HepG2 (cell line): Measurements from ENCODE around the gene MAGEB4. TPM values are rescaled to one million over a fixed set of nuclear protein-coding genes. Genes with fewer than 3 reads are reported as not detected.
"Not testable (repeated sequence)": the region's sequence is repeated elsewhere in the genome, so short reads cannot be mapped to it uniquely, and the experiment has no call there.

Experiments
- ATAC-seq: fragments of 200-7000 bp; cut with Tn5 transposase; 3 replicates; pipeline ENCODE4 v1.9.1; 2020; ENCODE audit warnings: mild to moderate bottlenecking, moderate library complexity
- Bru-seq: library from RNA; stranded (reverse); fragments of 400-500 nt; gene quantifications from one replicate; lab custom pipeline; 2021; lab: Mats Ljungman, UMichigan
- BruChase-seq, 2 experiments: library from RNA; stranded (reverse); fragments of 400-500 nt; gene quantifications; one replicate each; lab custom pipeline; 2021; lab: Mats Ljungman, UMichigan
- BruUV-seq: library from RNA; stranded (reverse); fragments of 400-500 nt; replicated peaks from 2 replicates; lab custom pipeline; 2021; lab: Mats Ljungman, UMichigan
- CTCF ChIA-PET: fragments of 300-600 bp; formaldehyde crosslinking; extraction: SDS; loops from one replicate; lab custom pipeline; 2021; ENCODE audit warnings: low total read pairs, inconsistent platforms, low intra/inter-chr PET ratio; lab: Yijun Ruan, JAX
- POLR2A ChIA-PET: fragments of 350-600 bp; sonication (Branson Sonifier 250); formaldehyde crosslinking; loops from one replicate; lab custom pipeline; 2020; ENCODE audit warnings: antibody characterized with exemption, inconsistent platforms; lab: Yijun Ruan, JAX
- DNase-seq: peaks from one replicate; pipeline ENCODE4 v3.0.0-alpha.2; 2015; ENCODE audit warnings: low spot score
- FAIRE-seq: peaks from 3 replicates; lab custom pipeline; 2011; peaks lifted over from hg19 to GRCh38; lab: Jason Lieb, UNC
- H2AFZ ChIP-seq: one replicate; pipeline ENCODE4 v1.6.1; 2011; ENCODE audit warnings: low read length, inconsistent platforms
- H3K27ac ChIP-seq: fragments of 300-600 bp; 3 replicates; pipeline ENCODE4 v1.8.0; 2011; ENCODE audit warnings: mixed run types, mild to moderate bottlenecking, mixed read lengths, low read length, inconsistent platforms; ENCODE audit not compliant: insufficient read depth; ENCODE audit errors: extremely low read length
- H3K27me3 ChIP-seq, 2 experiments: fragments of 200-600 bp in 1 of 2; 2 replicates in 1 of 2; 3 replicates in 1 of 2; pipeline versions ENCODE4 v1.6.0 to v1.8.0; 2011; ENCODE audit warnings: low read length in 2 of 2, mild to moderate bottlenecking in 2 of 2, moderate library complexity in 2 of 2, inconsistent platforms in 1 of 2; ENCODE audit not compliant: insufficient read depth in 2 of 2, control insufficient read depth in 1 of 2
- H3K36me3 ChIP-seq, 2 experiments: fragments of 200-600 bp in 1 of 2; replicated peaks in 1 of 2; 2 replicates in 1 of 2; 3 replicates in 1 of 2; pipeline versions ENCODE4 v1.5.1 to v1.8.0; 2011; ENCODE audit warnings: low read length in 2 of 2, inconsistent platforms in 1 of 2; ENCODE audit not compliant: insufficient read depth in 2 of 2, control insufficient read depth in 1 of 2
- H3K4me1 ChIP-seq: 2 replicates; pipeline ENCODE4 v1.5.1; 2012; ENCODE audit warnings: low read length, inconsistent platforms; ENCODE audit not compliant: insufficient read depth
- H3K4me2 ChIP-seq: 2 replicates; pipeline ENCODE4 v1.6.0; 2011; ENCODE audit warnings: low read depth, low read length, inconsistent platforms
- H3K4me3 ChIP-seq, 3 experiments: fragments of 200-600 bp in 1 of 3; sonication (generic), shearing (Covaris generic) in 1 of 3; replicated peaks in 1 of 3; 2 replicates each; pipeline ENCODE4 v1.5.1; 2011 to 2016; ENCODE audit warnings: low read length in 3 of 3, inconsistent platforms in 2 of 3, low read depth in 2 of 3, mild to moderate bottlenecking in 2 of 3, control low read depth in 1 of 3, mixed read lengths in 1 of 3; ENCODE audit not compliant: insufficient read depth in 1 of 3
- H3K79me2 ChIP-seq: one replicate; pipeline ENCODE4 v1.6.1; 2011; ENCODE audit warnings: low read length, inconsistent platforms; ENCODE audit not compliant: insufficient read depth
- H3K9ac ChIP-seq: 2 replicates; pipeline ENCODE4 v1.6.0; 2011; ENCODE audit warnings: mild to moderate bottlenecking, low read depth, low read length, inconsistent platforms; ENCODE audit not compliant: insufficient read depth
- H3K9me3 ChIP-seq: 2 replicates; pipeline ENCODE4 v1.5.1; 2012; ENCODE audit warnings: mild to moderate bottlenecking, low read length
- H4K20me1 ChIP-seq: 2 replicates; pipeline ENCODE4 v1.6.0; 2011; ENCODE audit warnings: inconsistent platforms, mild to moderate bottlenecking, low read length, moderate library complexity; ENCODE audit not compliant: insufficient read depth
- ARID3A ChIP-seq: IDR thresholded peaks from 2 replicates; pipeline ENCODE4 v1.6.1; 2012; ENCODE audit warnings: low read depth, low read length, improper control_type of control experiment
- NR2F2 ChIP-seq: IDR thresholded peaks from 2 replicates; pipeline ENCODE4 v1.6.1; 2012; ENCODE audit warnings: low read depth, inconsistent platforms, borderline replicate concordance
- RXRA ChIP-seq: sonication (generic); formaldehyde crosslinking; IDR thresholded peaks from 2 replicates; pipeline ENCODE4 v1.5.1; 2020; ENCODE audit warnings: missing genetic modification reagents
- SRSF9 ChIP-seq: fragments of 200-400 bp; formaldehyde crosslinking; IDR thresholded peaks from 2 replicates; pipeline ENCODE4 v1.6.1; 2018; ENCODE audit warnings: borderline replicate concordance, mild to moderate bottlenecking, low read depth, low read length; ENCODE audit not compliant: insufficient read depth, poor library complexity, severe bottlenecking
- ZNF138 ChIP-seq: sonication (generic); formaldehyde crosslinking; IDR thresholded peaks from 2 replicates; pipeline ENCODE4 v1.5.0; 2020; ENCODE audit warnings: mild to moderate bottlenecking, low read depth, missing genetic modification reagents
- ZNF251 ChIP-seq: sonication (generic); formaldehyde crosslinking; IDR thresholded peaks from 2 replicates; pipeline ENCODE4 v1.9.0; 2021; ENCODE audit warnings: mild to moderate bottlenecking, missing genetic modification reagents
- ZNF260 ChIP-seq: sonication (generic); formaldehyde crosslinking; IDR thresholded peaks from 2 replicates; pipeline ENCODE4 v1.4.0; 2020; ENCODE audit warnings: missing genetic modification reagents, low read depth, mild to moderate bottlenecking, borderline replicate concordance
- ZNF280B ChIP-seq: sonication (generic); formaldehyde crosslinking; IDR thresholded peaks from 2 replicates; pipeline ENCODE4 v1.5.0; 2020; ENCODE audit warnings: missing genetic modification reagents, mild to moderate bottlenecking, borderline replicate concordance
- ZNF33A ChIP-seq: sonication (generic); formaldehyde crosslinking; IDR thresholded peaks from 2 replicates; pipeline ENCODE4 v1.5.1; 2020; ENCODE audit warnings: missing genetic modification reagents, mild to moderate bottlenecking, moderate library complexity, borderline replicate concordance
- ZNF674 ChIP-seq: sonication (generic); formaldehyde crosslinking; IDR thresholded peaks from 2 replicates; pipeline ENCODE4 v1.5.0; 2020; ENCODE audit warnings: low read depth, mild to moderate bottlenecking, missing genetic modification reagents
- WGBS: methylation state at CpG from one replicate; pipeline ENCODE4 v1.1.6; 2017; ENCODE audit warnings: low lambda C conversion rate; 5-methylcytosine and 5-hydroxymethylcytosine counted together
- in situ Hi-C: cut with HindIII; loops from 2 replicates; pipeline ENCODE4 v1.10.0; 2017; ENCODE audit warnings: low pct_unique_long_range_greater_than_20kb; ENCODE audit not compliant: extremely low pct_ligation_motif_present
- intact Hi-C: fragments of 100-400 bp; cut with micrococcal nuclease; formaldehyde crosslinking; loops from one replicate; pipeline ENCODE4 v1.10.0; 2022; ENCODE audit not compliant: unreplicated experiment
- long read RNA-seq, 2 experiments: library from RNA in 1 of 2; library from polyadenylated mRNA in 1 of 2; stranded (forward) in 1 of 2; unstranded in 1 of 2; transcript quantifications; one replicate each; pipeline ENCODE4 v2.0.0, GENCODE V29; 2019 to 2022
- polyA minus RNA-seq, 3 experiments: library from RNA; depleted of rRNA, polyadenylated mRNA; stranded (reverse); fragments of >200 nt; gene quantifications; 2 replicates each; pipeline ENCODE4 v1.2.3, GENCODE V29; 2011; ENCODE audit warnings: low replicate concordance in 1 of 3
- polyA plus RNA-seq, 8 experiments: library from polyadenylated mRNA; depleted of rRNA in 3 of 8; stranded (reverse) in 7 of 8; unstranded in 1 of 8; fragments of >200 nt; fragmentation: Illumina TruSeq in 4 of 8; extraction: Trizol in 4 of 8; gene quantifications; 2 replicates each; pipeline versions ENCODE4 v1.2.1 to v1.2.3, GENCODE V29; 2011 to 2016; ENCODE audit warnings: low read depth in 4 of 8, missing spikeins in 1 of 8, mixed read lengths in 1 of 8; ENCODE audit not compliant: insufficient read depth in 1 of 8
- total RNA-seq, 5 experiments: library from RNA; depleted of rRNA; stranded (reverse); fragments of >200 nt; fragmentation: Illumina TruSeq; extraction: Trizol; gene quantifications; 2 replicates each; pipeline ENCODE4 v1.2.3, GENCODE V29; 2016; ENCODE audit warnings: low read depth in 1 of 5

MAGEB4 gene
- total RNA-seq (2016; rRNA removed; fragmentation: Illumina TruSeq; extraction: Trizol) (not detected in 2 replicates), polyA plus RNA-seq (2011; rRNA removed) (not detected in 2 replicates), polyA minus RNA-seq (2011; rRNA and poly(A)+ RNA removed; ENCODE audit: low replicate concordance) (not detected in 2 replicates), Bru-seq, nascent RNA (not detected), BruChase-seq, experiment 1, labeled RNA remaining after a 6-hour chase (not detected), BruChase-seq, experiment 2, labeled RNA remaining after a 2-hour chase (not detected)
- not detected in 2 replicates for total RNA-seq (2016; cell fraction: cytosol; rRNA removed; fragmentation: Illumina TruSeq; extraction: Trizol; ENCODE audit: low read depth)
- not detected in 2 replicates for total RNA-seq (2016; cell fraction: insoluble cytoplasmic fraction; rRNA removed; fragmentation: Illumina TruSeq; extraction: Trizol)
- total RNA-seq (2016; cell fraction: membrane; rRNA removed; fragmentation: Illumina TruSeq; extraction: Trizol) = not detected in 2 replicates
- not detected in 2 replicates for total RNA-seq (2016; cell fraction: nucleus; rRNA removed; fragmentation: Illumina TruSeq; extraction: Trizol)
- polyA plus RNA-seq (2011; cell fraction: cytosol; rRNA removed) = not detected in 2 replicates
- polyA plus RNA-seq (2011; cell fraction: nucleus; rRNA removed) = not detected in 2 replicates
- not detected in 2 replicates for polyA plus RNA-seq (2012)
- not detected in 2 replicates for polyA plus RNA-seq (2016; cell fraction: cytosol; fragmentation: Illumina TruSeq; extraction: Trizol; ENCODE audit: low read depth)
- polyA plus RNA-seq (2016; cell fraction: insoluble cytoplasmic fraction; fragmentation: Illumina TruSeq; extraction: Trizol; ENCODE audit: low read depth) = not detected in 2 replicates
- polyA plus RNA-seq (2016; cell fraction: membrane; fragmentation: Illumina TruSeq; extraction: Trizol; ENCODE audit: low read depth) = not detected in 2 replicates
- not detected in 2 replicates for polyA plus RNA-seq (2016; cell fraction: nucleus; fragmentation: Illumina TruSeq; extraction: Trizol; ENCODE audit: insufficient read depth, low read depth)
- polyA minus RNA-seq (2011; cell fraction: cytosol; rRNA and poly(A)+ RNA removed) = not detected in 2 replicates
- polyA minus RNA-seq (2011; cell fraction: nucleus; rRNA and poly(A)+ RNA removed) = not detected in 2 replicates
- long read RNA-seq, experiment 1 = 0 reads
- long read RNA-seq, experiment 2 = 0 reads

GRCh38 chrX:30241724-30242415, at the start of gene MAGEB4:
Gene MAGEB4 (plus strand): TSS chrX:30242000. CDS start chrX:30242136, 136 bp downstream.
- H4K20me1 ChIP-seq = no peaks in the 10 kb centered on the region
- TF ChIP-seq ZNF251 (no peak), NR2F2 (no peak), ZNF33A (CRISPR knock-in tag) (no peak), ARID3A (no peak), RXRA (CRISPR knock-in tag) (no peak), ZNF260 (CRISPR knock-in tag) (no peak), ZNF674 (CRISPR knock-in tag) (no peak), SRSF9 (no peak), ZNF280B (no peak), ZNF138 (CRISPR knock-in tag) (no peak)
- H3K9me3 ChIP-seq = no peaks in the 10 kb centered on the region
- no peak for FAIRE-seq
- no peaks in the 10 kb centered on the region for H3K36me3 ChIP-seq
- no peak for ATAC-seq
- in situ Hi-C loops (no loop called here), intact Hi-C loops (no loop called here)
- H3K4me1 ChIP-seq = no peaks in the 10 kb centered on the region
- POLR2A ChIA-PET = no interaction called here
- H3K4me3 ChIP-seq = no peak within 1 kb of the TSS
- H3K4me2 ChIP-seq = no peak within 1 kb of the TSS
- no peak within 1 kb of the TSS for H3K9ac ChIP-seq
- no peak within 1 kb of the TSS for H3K27ac ChIP-seq
- no peaks in the 10 kb centered on the region for H3K79me2 ChIP-seq
- DNase-seq = no peak
- 0% methylated on average over 2 of the region's 10 CpGs for WGBS
- BruUV-seq = no TSS peak
- CTCF ChIA-PET = no interaction called here
- H2AFZ ChIP-seq = no peak within 1 kb of the TSS
- H3K27me3 ChIP-seq = no peaks in the 10 kb centered on the region

- H3K9ac ChIP-seq, H3K4me3 ChIP-seq, intact Hi-C loops, H3K9me3 ChIP-seq, FAIRE-seq, ATAC-seq, DNase-seq, POLR2A ChIA-PET, H3K79me2 ChIP-seq, H3K4me1 ChIP-seq, H3K36me3 ChIP-seq, in situ Hi-C loops, BruUV-seq, H4K20me1 ChIP-seq, H3K27me3 ChIP-seq, H3K4me2 ChIP-seq, H3K27ac ChIP-seq, CTCF ChIA-PET, H2AFZ ChIP-seq: not testable (repeated sequence)
- 5% methylated on average over 6 of the region's 6 CpGs for WGBS
These were observed 47.9 kb upstream of the MAGEB4 start for GRCh38 chrX:30193910-30194309.
